Loucy (cell line): Measurements from ENCODE around the gene SUPT20HL1.

Experiments
- H2AFZ ChIP-seq: fragments of 200-600 bp; sonication (generic); 2 replicates; pipeline ENCODE4 v1.6.0; 2016; ENCODE audit warnings: antibody characterized with exemption, mild to moderate bottlenecking, low read length, moderate library complexity
- H3F3A ChIP-seq: fragments of 200-600 bp; 2 replicates; pipeline ENCODE4 v1.6.0; 2016; ENCODE audit warnings: antibody characterized with exemption, low read depth, mild to moderate bottlenecking
- H3K27me3 ChIP-seq: fragments of 200-600 bp; sonication (generic); 2 replicates; pipeline ENCODE4 v1.6.1; 2014; ENCODE audit warnings: low read length, mild to moderate bottlenecking; ENCODE audit not compliant: insufficient read depth, poor library complexity, severe bottlenecking
- H3K36me3 ChIP-seq: fragments of 200-600 bp; sonication (generic); 2 replicates; pipeline ENCODE4 v1.6.1; 2016; ENCODE audit warnings: low read length; ENCODE audit not compliant: insufficient read depth
- H3K4me1 ChIP-seq: fragments of 200-600 bp; sonication (generic); 2 replicates; pipeline ENCODE4 v1.5.1; 2014; ENCODE audit warnings: low read length, mild to moderate bottlenecking; ENCODE audit not compliant: insufficient read depth, poor library complexity, severe bottlenecking
- H3K4me2 ChIP-seq: fragments of 200-600 bp; sonication (generic); 2 replicates; pipeline ENCODE4 v1.6.0; 2014; ENCODE audit warnings: antibody characterized with exemption, low read length, low read depth, mild to moderate bottlenecking; ENCODE audit not compliant: poor library complexity, severe bottlenecking
- H3K4me3 ChIP-seq: fragments of 200-600 bp; sonication (generic); 2 replicates; pipeline ENCODE4 v1.5.1; 2014; ENCODE audit warnings: low read length, mild to moderate bottlenecking, mixed read lengths; ENCODE audit not compliant: poor library complexity, severe bottlenecking
- H3K79me2 ChIP-seq: fragments of 200-600 bp; sonication (generic); 2 replicates; pipeline ENCODE4 v1.6.1; 2014; ENCODE audit warnings: low read length; ENCODE audit not compliant: insufficient read depth
- H3K9ac ChIP-seq: fragments of 200-600 bp; sonication (generic); 2 replicates; pipeline ENCODE4 v1.6.0; 2014; ENCODE audit warnings: mild to moderate bottlenecking, low read depth, low read length, moderate library complexity; ENCODE audit not compliant: poor library complexity, severe bottlenecking
- H3K9me2 ChIP-seq: fragments of 200-600 bp; sonication (generic); replicated peaks from 2 replicates; pipeline ENCODE4 v1.6.1; 2016; ENCODE audit warnings: low read depth, low read length, mixed read lengths
- H3K9me3 ChIP-seq: fragments of 200-600 bp; sonication (generic); 2 replicates; pipeline ENCODE4 v1.6.1; 2014; ENCODE audit warnings: mild to moderate bottlenecking, antibody characterized with exemption, low read length, low read depth; ENCODE audit not compliant: insufficient read depth
- H4K20me1 ChIP-seq: fragments of 200-600 bp; sonication (generic); 2 replicates; pipeline ENCODE4 v1.6.0; 2014; ENCODE audit warnings: antibody characterized with exemption, low read length, mild to moderate bottlenecking; ENCODE audit not compliant: insufficient read depth, poor library complexity, severe bottlenecking
- CTCF ChIP-seq: fragments of 200-600 bp; sonication (generic); conservative IDR thresholded peaks from 2 replicates; pipeline ENCODE4 v1.5.1; 2014; ENCODE audit warnings: mild to moderate bottlenecking, antibody characterized with exemption, low read length
- EZH2phosphoT487 ChIP-seq: fragments of 200-600 bp; IDR thresholded peaks from 2 replicates; pipeline ENCODE4 v1.6.1; 2018; ENCODE audit warnings: antibody characterized with exemption, mild to moderate bottlenecking, moderate library complexity, borderline replicate concordance

The SUPT20HL1 gene

DNA sequence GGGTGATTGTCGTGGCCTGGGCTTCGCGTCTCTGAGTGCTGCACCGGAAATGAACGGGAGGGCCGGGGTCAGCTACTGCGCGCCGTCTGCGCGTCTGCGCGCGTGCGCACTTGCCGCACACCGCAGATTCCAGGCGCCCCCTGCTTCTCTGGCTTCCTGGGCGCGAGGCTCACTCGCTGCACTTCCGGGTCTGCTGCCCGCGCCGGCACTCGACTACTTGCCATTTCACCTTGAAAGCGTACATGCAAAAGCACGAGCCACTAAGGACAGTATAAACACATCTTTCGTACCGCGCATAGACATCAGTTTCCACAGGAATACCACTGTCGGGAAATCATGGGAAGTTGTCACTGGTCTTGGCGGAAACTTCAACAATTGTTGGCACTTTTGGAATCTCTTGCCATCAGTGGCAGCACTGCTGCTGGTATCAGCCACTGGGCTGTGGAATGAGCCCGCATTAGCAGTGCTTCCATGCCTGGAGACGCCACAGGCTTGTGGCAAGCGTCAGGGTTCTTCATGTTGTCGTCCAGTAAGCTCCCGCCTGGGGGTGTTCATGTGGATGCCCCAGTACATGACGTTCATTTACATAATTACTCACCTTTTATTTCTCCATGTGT lies 46.3 kb upstream of the SUPT20HL1 start, which contains the start of gene SUPT20HL2:
SUPT20HL2 (minus strand) TSS at position 51 of the 617 bp plus-strand sequence. CDS start 754 bp downstream, outside the sequence.
- H3K79me2 ChIP-seq, result no peaks in the 10 kb centered on the region
- no peaks in the 10 kb centered on the region for H3K9me2 ChIP-seq
- H3K9ac ChIP-seq, result no peak within 1 kb of the TSS
- no peak within 1 kb of the TSS for H3K4me2 ChIP-seq
- no peaks in the 10 kb centered on the region for H3K36me3 ChIP-seq
- no peaks in the 10 kb centered on the region for H3K4me1 ChIP-seq
- H3K9me3 ChIP-seq, result no peaks in the 10 kb centered on the region
- no peak within 1 kb of the TSS for H3K4me3 ChIP-seq
- H3K27me3 ChIP-seq, result no peaks in the 10 kb centered on the region
- no peak within 1 kb of the TSS for H2AFZ ChIP-seq
- no peak for TF ChIP-seq EZH2phosphoT487
- TF ChIP-seq CTCF, result no peak
- no peaks in the 10 kb centered on the region for H3F3A ChIP-seq
- no peaks in the 10 kb centered on the region for H4K20me1 ChIP-seq

GRCh38 chrX:24316111-24316510 lies 44.3 kb upstream of the SUPT20HL1 start:
- H3K4me1 ChIP-seq, result no peaks in the 10 kb centered on the region
- H3K27me3 ChIP-seq, result no peaks in the 10 kb centered on the region
- no peak overlapping the region for H3K4me3 ChIP-seq
- no peaks in the 10 kb centered on the region for H3F3A ChIP-seq
- H3K9me2 ChIP-seq, result no peaks in the 10 kb centered on the region
- H3K9ac ChIP-seq, result no peak overlapping the region
- TF ChIP-seq EZH2phosphoT487 (no peak), CTCF (no peak)
- H4K20me1 ChIP-seq, result no peaks in the 10 kb centered on the region
- H2AFZ ChIP-seq, result no peak overlapping the region
- H3K4me2 ChIP-seq, result no peak overlapping the region
- no peaks in the 10 kb centered on the region for H3K79me2 ChIP-seq
- H3K36me3 ChIP-seq, result no peaks in the 10 kb centered on the region
- no peaks in the 10 kb centered on the region for H3K9me3 ChIP-seq

DNA sequence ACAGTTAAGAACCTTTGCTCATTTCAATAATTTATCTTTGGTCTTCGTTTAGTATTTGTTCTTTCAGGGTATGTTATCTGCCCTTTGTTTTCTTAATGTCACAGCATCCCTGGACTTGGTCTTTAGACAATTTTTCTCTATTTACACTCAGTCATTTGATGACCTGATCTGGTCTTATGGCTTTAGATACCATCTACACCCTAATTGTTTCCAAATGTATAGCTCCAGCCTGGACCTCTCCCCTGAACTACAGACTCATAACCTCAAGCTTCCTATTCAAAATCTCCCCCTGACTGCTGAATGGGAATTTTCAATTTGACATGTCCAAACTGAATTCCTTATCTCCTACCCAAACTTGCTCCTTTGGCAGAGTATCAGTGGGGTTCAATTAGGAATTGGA lies 42.9 kb upstream of the SUPT20HL1 start:
- TF ChIP-seq EZH2phosphoT487 (no peak), CTCF (no peak)
- Histone ChIP-seq H3F3A (no peaks in the 10 kb centered on the region), H3K9ac (no peak overlapping the region)

More for the DNA sequence above, 42.9 kb upstream of the SUPT20HL1 start:
- no peaks in the 10 kb centered on the region for H4K20me1 ChIP-seq
- no peak overlapping the region for H3K4me3 ChIP-seq
- H3K9me3 ChIP-seq, result no peaks in the 10 kb centered on the region
- H3K79me2 ChIP-seq, result no peaks in the 10 kb centered on the region
- no peaks in the 10 kb centered on the region for H3K9me2 ChIP-seq
- no peaks in the 10 kb centered on the region for H3K36me3 ChIP-seq
- no peak overlapping the region for H3K4me2 ChIP-seq
- H3K4me1 ChIP-seq, result no peaks in the 10 kb centered on the region
- no peaks in the 10 kb centered on the region for H3K27me3 ChIP-seq
- no peak overlapping the region for H2AFZ ChIP-seq
